BLaER1 (cell line): ENCODE results near the gene POLR3C.

Source experiments
- H3K27ac ChIP-seq: shearing (Covaris generic); formaldehyde crosslinking; 2 replicates; pipeline ENCODE4 v1.8.1; 2022
- H3K27me3 ChIP-seq: shearing (Covaris generic); formaldehyde crosslinking; 2 replicates; pipeline ENCODE4 v1.8.1; 2022
- H3K36me3 ChIP-seq: shearing (Covaris generic); formaldehyde crosslinking; 2 replicates; pipeline ENCODE4 v1.8.1; 2022
- H3K4me1 ChIP-seq: shearing (Covaris generic); formaldehyde crosslinking; 2 replicates; pipeline ENCODE4 v1.8.1; 2022
- H3K4me2 ChIP-seq: shearing (Covaris generic); formaldehyde crosslinking; 2 replicates; pipeline ENCODE4 v1.8.1; 2022
- H3K4me3 ChIP-seq: shearing (Covaris generic); formaldehyde crosslinking; 2 replicates; pipeline ENCODE4 v1.8.1; 2022
- H3K9ac ChIP-seq: shearing (Covaris generic); formaldehyde crosslinking; 2 replicates; pipeline ENCODE4 v1.8.1; 2022
- H3K9me3 ChIP-seq: shearing (Covaris generic); formaldehyde crosslinking; 2 replicates; pipeline ENCODE4 v1.8.1; 2022
- H4K20me1 ChIP-seq: shearing (Covaris generic); formaldehyde crosslinking; 2 replicates; pipeline ENCODE4 v1.8.1; 2022
- Cebpa-rat ChIP-seq: shearing (Covaris generic); IDR thresholded peaks from 2 replicates; pipeline ENCODE4 v1.8.1; 2022

Gene POLR3C

DNA sequence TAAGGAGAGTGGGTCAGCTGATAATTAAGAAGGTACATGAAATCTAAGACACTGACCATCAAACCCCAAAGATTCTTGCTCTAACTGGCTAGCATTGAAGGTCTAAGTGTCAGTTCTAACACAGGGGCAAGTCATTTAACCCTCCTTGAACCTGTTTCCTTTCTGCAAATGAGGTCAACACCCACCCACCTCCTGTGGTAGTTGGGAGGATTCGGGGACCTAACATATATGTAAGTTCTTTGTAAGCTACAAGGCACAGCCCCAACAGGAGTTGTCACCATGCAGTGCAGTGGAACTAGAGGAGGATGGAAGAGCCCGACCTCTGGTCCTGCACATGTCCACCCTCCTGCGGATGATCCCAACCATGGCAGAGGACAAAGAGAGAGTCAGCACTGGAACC is 23.8 kb downstream of the POLR3C start:
- no peak overlapping the region for H3K9ac ChIP-seq
- H3K27me3 ChIP-seq = no peaks in the 10 kb centered on the region
- no peak overlapping the region for H3K4me2 ChIP-seq
- no peak for TF ChIP-seq Cebpa-rat
- no peaks in the 10 kb centered on the region for H3K9me3 ChIP-seq
- peaks cover 22% of the 10 kb centered on the region for H3K4me1 ChIP-seq
- H3K4me3 ChIP-seq = no peak overlapping the region
- peaks cover 69% of the 10 kb centered on the region for H3K36me3 ChIP-seq
- H3K27ac ChIP-seq = no peak overlapping the region
- no peaks in the 10 kb centered on the region for H4K20me1 ChIP-seq

DNA sequence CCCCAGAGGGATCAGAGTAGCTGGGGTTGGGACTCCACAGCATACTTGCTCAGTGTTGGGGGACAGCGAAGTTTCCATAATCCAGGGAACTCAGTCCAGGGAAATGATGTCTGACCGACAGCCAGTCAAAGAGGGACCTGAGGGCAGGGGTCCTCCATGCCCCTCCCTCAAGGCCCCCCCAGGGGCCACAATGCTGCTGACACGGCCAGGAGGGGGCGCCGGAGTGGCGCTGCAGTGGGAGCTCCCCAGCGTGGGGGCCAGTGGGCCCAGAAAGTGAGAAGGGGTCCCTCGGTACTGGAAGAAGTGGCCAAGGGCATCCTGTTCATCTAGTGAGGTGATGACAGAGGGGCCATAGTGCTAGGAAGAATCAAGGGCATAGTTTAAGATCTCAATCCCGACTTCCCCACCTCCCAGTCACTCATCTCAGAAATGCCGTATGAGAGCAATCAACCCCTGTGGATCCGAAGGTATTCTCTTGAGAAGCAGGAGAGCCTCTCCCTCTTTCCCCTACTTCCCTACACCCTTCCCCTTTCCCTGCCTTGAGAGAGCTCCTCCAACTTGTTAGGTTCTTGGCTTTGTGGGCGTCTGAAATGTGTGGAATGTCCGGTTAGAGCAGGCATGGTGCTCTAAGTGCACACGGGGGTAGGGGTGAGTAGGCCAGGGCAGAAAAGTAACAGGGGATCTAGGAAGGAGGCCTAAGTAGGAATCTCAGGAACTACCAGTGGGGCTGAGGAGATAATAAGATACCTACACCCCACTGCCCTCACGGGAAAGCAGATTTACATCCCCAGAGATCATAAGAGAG is 25.6 kb downstream of the POLR3C start:
- no peak overlapping the region for H3K4me3 ChIP-seq
- H3K9me3 ChIP-seq = no peaks in the 10 kb centered on the region
- no peak overlapping the region for H3K9ac ChIP-seq
- no peaks in the 10 kb centered on the region for H3K27me3 ChIP-seq
- no peak overlapping the region for H3K4me2 ChIP-seq
- no peak for TF ChIP-seq Cebpa-rat
- H3K27ac ChIP-seq = no peak overlapping the region
- no peaks in the 10 kb centered on the region for H4K20me1 ChIP-seq
- peaks cover 19% of the 10 kb centered on the region for H3K4me1 ChIP-seq
- peaks cover 73% of the 10 kb centered on the region for H3K36me3 ChIP-seq

DNA sequence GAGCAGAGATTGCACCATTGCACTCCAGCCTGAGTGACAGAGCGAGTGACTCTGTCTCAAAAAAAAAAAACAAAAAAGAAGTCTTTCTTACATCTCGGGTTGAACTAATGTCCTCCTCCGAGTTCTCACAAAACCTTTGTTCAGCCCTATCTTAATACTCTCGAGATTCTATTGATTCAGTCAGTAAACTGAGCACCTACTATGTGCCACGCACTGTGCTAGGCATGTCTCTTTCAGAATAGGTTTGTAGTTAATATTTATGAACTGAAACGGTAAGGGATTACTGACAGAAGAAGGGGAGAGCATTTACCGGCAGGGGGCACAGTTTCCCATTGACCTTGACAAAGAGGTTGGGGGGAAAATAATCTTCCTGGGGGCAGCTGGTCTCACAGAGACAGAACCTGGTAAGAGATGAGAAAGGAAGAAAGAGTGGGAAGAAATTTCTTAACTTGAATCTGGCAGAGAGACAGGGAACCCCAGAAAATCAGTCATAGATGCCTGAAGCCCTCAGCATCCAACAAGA is 31.5 kb downstream of the POLR3C start:
- Histone ChIP-seq H3K9me3 (no peaks in the 10 kb centered on the region), H3K4me2 (no peak overlapping the region), H3K36me3 (peaks cover 65% of the 10 kb centered on the region), H3K9ac (no peak overlapping the region), H3K4me1 (peaks cover 20% of the 10 kb centered on the region), H3K27ac (no peak overlapping the region), H3K27me3 (no peaks in the 10 kb centered on the region), H3K4me3 (no peak overlapping the region), H4K20me1 (no peaks in the 10 kb centered on the region)
- TF ChIP-seq Cebpa-rat = no peak

DNA sequence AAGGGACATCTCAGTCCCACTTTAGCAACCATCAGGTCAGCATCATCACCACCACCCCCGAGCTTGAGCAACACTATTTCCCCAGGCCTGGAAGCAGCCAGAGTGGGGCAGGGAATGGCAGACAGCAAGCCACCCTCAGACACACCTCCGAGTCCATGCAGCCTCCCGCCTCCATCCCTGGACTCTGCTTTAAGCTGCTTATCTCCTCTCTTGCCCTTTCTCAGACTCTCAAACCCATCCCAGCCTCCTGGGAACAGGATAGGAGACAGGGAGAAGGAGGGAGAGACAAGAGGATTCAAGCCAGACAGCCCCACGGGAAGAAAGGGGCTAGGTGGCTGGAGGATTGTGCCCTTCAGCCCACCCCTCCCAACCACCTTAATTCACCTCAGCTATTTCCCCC is 33.2 kb downstream of the POLR3C start:
- Histone ChIP-seq H3K4me3 (no peak overlapping the region), H4K20me1 (no peaks in the 10 kb centered on the region), H3K4me1 (peaks cover 27% of the 10 kb centered on the region), H3K36me3 (peaks cover 48% of the 10 kb centered on the region), H3K9ac (no peak overlapping the region), H3K4me2 (peak overlapping the region; percentile 66), H3K27me3 (no peaks in the 10 kb centered on the region), H3K27ac (no peak overlapping the region), H3K9me3 (no peaks in the 10 kb centered on the region)
- no peak for TF ChIP-seq Cebpa-rat

DNA sequence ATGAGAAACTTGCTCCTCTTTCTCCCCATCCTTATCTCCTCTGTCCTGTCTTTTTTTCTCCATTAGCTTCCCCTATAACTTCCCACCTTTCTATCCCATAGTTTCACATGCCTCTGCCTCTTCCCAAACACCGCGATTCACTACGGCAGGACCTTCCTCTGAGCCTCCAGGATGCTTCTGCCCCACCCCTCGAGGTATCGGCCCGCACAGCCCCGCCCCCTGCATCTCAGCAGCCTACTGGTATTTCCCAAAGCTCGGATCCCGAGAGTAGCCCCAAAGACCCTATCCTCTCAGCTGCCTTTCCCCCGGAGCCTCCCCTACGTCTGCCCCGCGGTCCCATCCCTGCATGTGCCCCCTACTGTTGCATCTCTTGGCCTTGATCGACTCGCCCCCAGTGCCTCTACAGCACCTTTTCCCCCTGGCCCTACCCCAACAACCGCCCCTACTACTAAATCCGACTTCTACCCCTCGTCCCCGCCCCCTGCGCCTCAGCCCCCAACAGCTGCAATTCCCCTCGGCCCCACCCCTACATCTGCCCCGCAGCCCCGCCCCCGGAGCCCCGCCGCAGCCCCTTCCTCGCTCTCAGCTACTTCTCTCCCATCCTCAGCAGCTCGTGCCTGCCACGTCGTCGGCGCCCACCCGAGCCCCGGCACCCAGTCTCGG is 34.4 kb downstream of the POLR3C start:
- no peaks in the 10 kb centered on the region for H4K20me1 ChIP-seq
- H3K4me1 ChIP-seq = peaks cover 27% of the 10 kb centered on the region
- peak overlapping the region; percentile 66 for H3K4me2 ChIP-seq
- H3K36me3 ChIP-seq = peaks cover 36% of the 10 kb centered on the region
- H3K9ac ChIP-seq = peak overlapping the region; percentile 80
- peak overlapping the region; percentile 81 for H3K4me3 ChIP-seq
- no peaks in the 10 kb centered on the region for H3K27me3 ChIP-seq
- TF ChIP-seq Cebpa-rat = no peak
- H3K9me3 ChIP-seq = no peaks in the 10 kb centered on the region
- H3K27ac ChIP-seq = peak overlapping the region; percentile 80

DNA sequence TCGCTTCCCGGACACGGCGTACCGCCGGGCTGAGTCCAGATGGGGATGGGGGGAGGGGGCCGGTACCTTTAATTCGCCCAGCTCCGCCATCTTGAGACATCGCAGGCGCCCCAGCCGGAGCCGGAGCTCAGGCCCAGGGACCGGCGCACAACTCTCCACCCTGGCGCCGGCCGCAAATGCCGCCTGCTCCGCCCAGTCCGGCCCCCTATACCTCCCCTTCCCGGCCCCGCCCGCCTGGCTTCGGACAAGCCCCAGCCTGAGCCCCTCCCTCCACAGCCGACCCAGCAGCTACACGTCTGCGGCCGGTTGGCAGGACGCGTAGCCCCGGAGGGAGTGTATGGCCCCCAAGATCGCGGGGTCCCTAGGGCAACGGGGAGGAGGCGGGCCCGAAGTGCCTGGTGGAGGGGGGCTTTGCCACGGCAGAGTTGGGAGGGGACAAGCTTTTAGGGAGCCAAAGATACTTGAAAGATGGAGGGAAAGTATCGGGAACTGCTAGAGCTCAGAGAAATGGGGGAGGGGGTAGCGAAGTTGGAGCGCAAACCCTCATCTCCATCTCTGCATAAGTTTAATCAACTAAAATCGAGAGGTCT is 35.0 kb downstream of the POLR3C start, which contains the start of gene PIAS3:
Gene PIAS3, minus strand, starts transcription at position 181 of the 590 bp plus-strand sequence. Its CDS starts 91 bp downstream, at position 90.
- peaks cover 30% of the 10 kb centered on the region for H3K36me3 ChIP-seq
- H3K9me3 ChIP-seq = no peaks in the 10 kb centered on the region
- no peaks in the 10 kb centered on the region for H4K20me1 ChIP-seq
- peak within 1 kb of the TSS; percentile 81 for H3K4me3 ChIP-seq
- H3K4me1 ChIP-seq = peaks cover 27% of the 10 kb centered on the region
- TF ChIP-seq Cebpa-rat = no peak
- H3K27ac ChIP-seq = peak within 1 kb of the TSS; percentile 80
- peak within 1 kb of the TSS; percentile 80 for H3K9ac ChIP-seq
- no peaks in the 10 kb centered on the region for H3K27me3 ChIP-seq
- peak within 1 kb of the TSS; percentile 80 for H3K4me2 ChIP-seq

DNA sequence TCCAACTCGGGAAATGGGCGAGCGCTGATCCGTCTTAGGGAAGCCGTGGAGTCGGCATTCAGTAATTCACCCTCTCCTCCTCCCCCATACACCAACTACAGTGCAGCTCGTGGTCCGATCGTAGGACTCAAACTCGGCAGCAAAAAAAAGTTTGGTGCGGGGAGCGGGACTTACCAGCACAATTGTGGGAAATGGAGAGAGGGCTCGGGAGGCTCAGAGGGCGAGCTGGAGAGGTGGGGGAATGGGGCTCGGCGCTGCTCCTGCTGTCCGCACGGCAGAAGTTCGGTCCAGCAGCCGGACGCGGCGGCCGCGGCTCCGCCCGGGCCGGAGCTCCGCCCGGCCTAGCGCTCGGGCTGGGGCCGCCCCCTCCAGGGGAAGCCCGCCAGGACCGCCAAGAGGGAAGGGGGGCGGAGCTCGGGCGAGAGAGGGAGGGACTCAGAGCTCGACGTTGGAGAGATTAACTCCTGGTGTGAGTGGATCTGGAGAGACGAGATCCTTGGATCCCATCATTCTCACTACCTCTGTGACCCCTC is 35.6 kb downstream of the POLR3C start:
- H3K9ac ChIP-seq = peak overlapping the region; percentile 80
- no peaks in the 10 kb centered on the region for H3K27me3 ChIP-seq
- no peak for TF ChIP-seq Cebpa-rat
- no peaks in the 10 kb centered on the region for H3K9me3 ChIP-seq
- peak overlapping the region; percentile 81 for H3K4me3 ChIP-seq
- peak overlapping the region; percentile 80 for H3K27ac ChIP-seq
- H3K4me1 ChIP-seq = peaks cover 27% of the 10 kb centered on the region
- peak overlapping the region; percentile 80 for H3K4me2 ChIP-seq
- no peaks in the 10 kb centered on the region for H4K20me1 ChIP-seq
- H3K36me3 ChIP-seq = peaks cover 24% of the 10 kb centered on the region

DNA sequence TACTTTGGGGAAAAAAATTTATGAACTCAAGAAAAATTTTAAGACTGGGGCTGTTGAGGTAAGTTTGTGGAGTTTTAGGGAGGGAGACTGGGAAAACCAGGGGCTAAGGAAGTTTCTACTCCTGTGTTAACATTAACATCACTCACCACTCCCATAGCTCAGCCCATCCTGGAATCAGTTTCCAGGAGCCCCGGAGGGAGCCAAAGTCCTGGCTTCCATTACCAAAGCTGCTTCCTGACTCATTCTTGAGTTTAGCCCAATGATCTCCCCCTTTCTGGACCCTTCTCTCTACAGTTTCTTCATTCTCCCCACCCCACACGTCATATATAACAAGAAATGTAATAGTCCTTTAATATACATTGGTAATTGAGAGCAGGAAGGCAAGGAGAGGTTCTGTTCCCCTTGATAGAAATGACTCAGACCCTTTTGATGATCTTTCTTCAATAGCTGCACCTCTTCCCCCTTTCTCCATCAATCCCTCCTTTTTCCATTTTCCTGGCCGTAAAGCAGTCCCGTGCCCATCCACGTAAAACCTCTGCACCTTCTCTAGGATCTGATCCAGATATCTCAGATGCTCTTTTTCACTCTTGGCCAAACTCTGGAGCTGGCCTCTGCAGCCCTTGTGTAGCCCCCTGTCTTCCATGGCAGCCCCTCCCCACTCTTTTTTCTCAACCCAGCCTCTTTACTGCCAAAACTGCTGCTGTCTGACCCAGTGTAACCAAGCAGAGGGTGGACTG is 39.5 kb downstream of the POLR3C start:
- no peak overlapping the region for H3K9ac ChIP-seq
- TF ChIP-seq Cebpa-rat = no peak
- no peaks in the 10 kb centered on the region for H3K27me3 ChIP-seq
- no peak overlapping the region for H3K4me3 ChIP-seq
- H3K4me1 ChIP-seq = peaks cover 15% of the 10 kb centered on the region
- H3K36me3 ChIP-seq = no peaks in the 10 kb centered on the region
- no peaks in the 10 kb centered on the region for H4K20me1 ChIP-seq
- no peak overlapping the region for H3K27ac ChIP-seq
- H3K4me2 ChIP-seq = no peak overlapping the region
- H3K9me3 ChIP-seq = no peaks in the 10 kb centered on the region

DNA sequence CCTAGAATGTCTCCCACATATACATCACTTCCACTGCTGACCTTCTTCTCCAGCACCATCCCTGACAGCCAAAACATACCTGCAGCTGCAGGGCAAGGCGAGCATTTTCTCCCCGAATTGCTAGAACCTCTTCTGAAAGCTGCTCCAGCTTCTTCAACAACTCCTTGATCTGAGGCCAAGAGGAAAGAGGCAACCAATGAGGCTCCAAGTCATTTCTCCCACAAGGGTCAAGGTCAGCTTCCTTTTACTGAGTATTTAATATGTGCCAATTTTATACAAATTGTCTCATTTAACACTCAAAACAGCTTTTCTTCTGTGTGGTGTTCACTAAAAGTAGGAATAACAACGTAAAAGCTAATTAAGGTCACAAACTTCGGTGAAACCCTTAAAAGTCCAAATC is 44.2 kb downstream of the POLR3C start:
- no peak overlapping the region for H3K4me3 ChIP-seq
- H3K36me3 ChIP-seq = no peaks in the 10 kb centered on the region
- H3K4me2 ChIP-seq = no peak overlapping the region
- peaks cover 21% of the 10 kb centered on the region for H3K4me1 ChIP-seq
- H3K9ac ChIP-seq = no peak overlapping the region
- TF ChIP-seq Cebpa-rat = no peak
- peaks cover 21% of the 10 kb centered on the region for H3K27me3 ChIP-seq
- no peak overlapping the region for H3K27ac ChIP-seq
- H3K9me3 ChIP-seq = no peaks in the 10 kb centered on the region
- no peaks in the 10 kb centered on the region for H4K20me1 ChIP-seq
